ENCODE measurements around the gene SLC6A13. TPM values are rescaled to one million over a fixed set of nuclear protein-coding genes. Genes with fewer than 3 reads are reported as not detected.

The SLC6A13 gene
- total RNA-seq, 1 experiment from 2014 or later: 0.12 TPM

GRCh38 chr12:210277-211141 is 52.1 kb downstream of the SLC6A13 start:
- Histone ChIP-seq H3K9me3 (replicated peaks) (no peaks in the 10 kb centered on the region), H3K27ac (no peak overlapping the region), H3K4me1 (no peaks in the 10 kb centered on the region), H3K27me3 (peaks cover 56% of the 10 kb centered on the region), H3K4me3 (no peak overlapping the region), H3K36me3 (no peaks in the 10 kb centered on the region)
- DNase-seq: no peak

DNA sequence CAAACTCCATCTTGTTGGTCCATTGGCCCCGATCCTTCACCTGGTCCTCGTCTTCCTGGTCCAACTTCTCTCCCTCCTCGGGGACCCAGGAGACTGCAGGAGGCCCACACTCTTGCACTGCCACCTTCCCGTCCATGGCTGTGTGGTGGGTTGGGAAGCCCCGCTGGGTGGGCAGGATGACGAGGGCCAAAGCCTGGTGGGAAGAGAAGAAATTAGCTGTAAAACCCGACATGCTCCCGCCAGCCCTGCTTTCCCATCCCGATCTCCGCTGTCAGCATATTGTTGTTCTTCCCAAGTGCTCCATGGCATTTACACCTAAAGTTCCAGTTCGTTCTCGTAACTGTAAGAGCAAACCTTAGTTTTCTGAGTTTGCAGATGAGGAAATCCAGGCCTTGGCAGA is 52.8 kb downstream of the SLC6A13 start:
- DNase-seq: no peak
- H3K36me3 ChIP-seq: no peaks in the 10 kb centered on the region
- no peak overlapping the region for H3K4me3 ChIP-seq
- no peaks in the 10 kb centered on the region for H3K4me1 ChIP-seq
- H3K27me3 ChIP-seq: peaks cover 49% of the 10 kb centered on the region
- H3K27ac ChIP-seq: no peak overlapping the region
- H3K9me3 ChIP-seq (replicated peaks): no peaks in the 10 kb centered on the region

DNA sequence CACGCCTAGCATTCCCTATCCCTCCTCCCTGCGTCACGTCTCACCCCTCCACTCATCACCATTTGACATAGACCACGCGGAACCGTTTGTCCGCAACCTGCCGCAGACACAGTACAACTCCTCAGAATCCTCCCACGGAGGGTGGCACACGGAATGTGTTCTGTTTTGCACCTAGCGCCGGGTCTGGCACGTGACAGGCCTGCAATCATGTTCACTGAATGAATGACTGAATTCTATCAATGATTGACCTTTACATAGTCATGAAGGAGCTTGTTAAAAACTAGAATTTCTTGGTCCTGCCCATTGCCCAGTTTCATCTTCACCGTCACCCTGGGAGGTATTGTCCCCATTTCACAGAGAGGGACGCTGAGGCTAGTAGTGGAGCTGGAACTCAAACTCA is 53.4 kb downstream of the SLC6A13 start:
- peaks cover 44% of the 10 kb centered on the region for H3K27me3 ChIP-seq
- DNase-seq: no peak

DNA sequence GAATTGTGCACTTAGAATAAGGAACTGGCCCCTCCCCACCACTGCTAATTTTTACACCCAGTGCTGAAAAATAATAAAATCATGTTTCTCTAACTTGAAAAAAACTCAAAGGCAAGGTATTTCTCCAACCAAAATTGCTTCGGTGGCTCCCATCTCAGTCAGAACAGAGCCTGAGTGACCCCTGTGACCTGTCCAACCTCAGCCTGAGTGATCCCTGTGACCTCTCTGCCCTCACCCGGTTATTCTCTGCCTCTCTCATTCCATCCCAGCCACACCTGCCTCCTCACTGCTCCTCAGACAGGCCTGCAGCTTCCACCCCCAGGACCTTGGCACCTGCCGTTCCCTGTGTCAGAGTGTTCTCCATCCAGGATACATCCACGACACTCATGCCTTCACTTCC is 53.8 kb downstream of the SLC6A13 start:
- no peak overlapping the region for H3K27ac ChIP-seq
- H3K9me3 ChIP-seq (replicated peaks): no peaks in the 10 kb centered on the region
- H3K4me1 ChIP-seq: no peaks in the 10 kb centered on the region
- DNase-seq: no peak
- peaks cover 41% of the 10 kb centered on the region for H3K27me3 ChIP-seq
- H3K4me3 ChIP-seq: no peak overlapping the region
- no peaks in the 10 kb centered on the region for H3K36me3 ChIP-seq

More for the DNA sequence above, 53.4 kb downstream of the SLC6A13 start:
- Histone ChIP-seq H3K27ac (no peak overlapping the region), H3K9me3 (replicated peaks) (no peaks in the 10 kb centered on the region), H3K36me3 (no peaks in the 10 kb centered on the region), H3K4me1 (no peaks in the 10 kb centered on the region), H3K4me3 (no peak overlapping the region)

DNA sequence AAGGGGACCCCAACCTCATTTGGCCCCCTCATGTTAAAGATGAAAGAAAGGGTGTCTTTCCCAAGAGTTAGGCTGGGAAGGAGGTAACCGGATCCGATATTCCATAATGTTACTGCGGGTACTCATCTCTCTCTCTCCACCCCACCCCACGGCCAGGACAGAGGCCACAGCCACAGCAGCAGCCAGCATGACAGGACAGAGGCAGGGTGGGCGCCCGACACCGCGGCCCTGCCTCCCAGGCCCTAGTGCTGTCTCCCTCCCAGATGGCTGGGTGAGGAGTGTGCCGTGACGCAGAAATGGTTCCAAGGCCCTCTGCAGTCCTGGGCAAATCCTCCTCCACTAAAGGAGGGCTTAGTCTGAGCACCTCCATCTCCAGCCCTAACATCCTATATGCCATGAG is 54.8 kb downstream of the SLC6A13 start:
- Histone ChIP-seq H3K27ac (no peak overlapping the region), H3K4me3 (no peak overlapping the region), H3K27me3 (peaks cover 31% of the 10 kb centered on the region), H3K4me1 (no peaks in the 10 kb centered on the region), H3K36me3 (no peaks in the 10 kb centered on the region), H3K9me3 (replicated peaks) (no peaks in the 10 kb centered on the region)
- DNase-seq: no peak

DNA sequence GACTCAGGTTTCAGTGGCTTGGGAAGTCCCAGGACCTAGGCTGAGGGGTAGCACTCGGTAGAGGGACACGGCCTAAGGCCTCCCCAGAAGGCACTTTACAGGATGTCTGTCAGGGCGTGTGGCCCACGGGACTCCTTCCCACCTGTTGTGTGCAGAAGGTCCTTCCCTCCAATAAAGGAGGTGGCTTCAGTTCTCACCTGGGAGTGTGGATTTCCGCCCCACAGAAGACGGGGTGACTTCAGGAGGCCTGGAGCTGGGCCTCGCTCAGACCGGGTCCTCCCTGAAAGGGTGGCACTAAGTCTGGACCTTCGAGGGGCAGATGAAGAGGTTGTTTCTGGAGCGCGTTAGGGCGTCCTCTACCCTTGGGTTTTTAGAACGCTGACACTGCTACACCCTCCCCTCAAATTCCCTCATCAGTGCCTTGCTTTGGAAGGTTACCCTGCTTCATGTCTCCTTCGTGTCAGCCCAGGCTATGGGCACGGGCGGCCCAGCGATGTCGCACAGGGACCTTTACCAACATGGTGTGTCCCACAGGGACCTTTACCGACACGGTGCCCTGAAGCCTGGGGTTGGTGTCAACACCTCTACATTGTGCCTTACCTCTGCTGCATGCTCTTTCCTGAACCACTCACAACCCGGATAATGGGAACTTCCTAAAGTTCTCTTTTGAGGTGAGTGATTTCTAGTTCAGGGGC is 55.7 kb downstream of the SLC6A13 start:
- DNase-seq: no peak
- Histone ChIP-seq H3K4me3 (no peak overlapping the region), H3K4me1 (no peaks in the 10 kb centered on the region), H3K36me3 (no peaks in the 10 kb centered on the region), H3K9me3 (replicated peaks) (no peaks in the 10 kb centered on the region), H3K27me3 (peaks cover 23% of the 10 kb centered on the region), H3K27ac (no peak overlapping the region)

DNA sequence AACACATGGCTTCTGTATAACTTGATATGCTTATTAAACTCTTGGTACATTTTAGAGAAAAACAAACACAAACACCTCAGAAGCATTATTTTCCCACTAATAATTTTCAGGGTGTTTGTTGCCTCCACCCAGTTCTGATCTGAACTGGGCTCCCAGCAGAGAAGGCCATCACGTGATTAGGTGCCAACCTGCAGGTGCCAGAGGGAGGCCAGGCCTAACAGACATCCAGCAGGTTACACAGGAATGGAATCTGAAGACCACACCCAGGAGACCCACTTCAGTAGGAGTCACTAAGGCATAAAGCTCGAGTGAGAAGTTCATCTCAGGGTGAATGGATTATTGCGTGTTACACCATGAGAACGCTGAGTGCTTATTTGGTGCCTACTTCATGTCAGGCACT is 57.6 kb downstream of the SLC6A13 start:
- Histone ChIP-seq H3K9me3 (replicated peaks) (no peaks in the 10 kb centered on the region), H3K27ac (no peak overlapping the region), H3K4me1 (no peaks in the 10 kb centered on the region), H3K4me3 (no peak overlapping the region), H3K36me3 (no peaks in the 10 kb centered on the region), H3K27me3 (peaks cover 17% of the 10 kb centered on the region)
- DNase-seq: no peak

- H3K27me3 ChIP-seq: peaks cover 14% of the 10 kb centered on the region
- H3K4me3 ChIP-seq: no peak overlapping the region
- H3K27ac ChIP-seq: no peak overlapping the region
Observed at GRCh38 chr12:204261-204678, 58.4 kb downstream of the SLC6A13 start.

DNA sequence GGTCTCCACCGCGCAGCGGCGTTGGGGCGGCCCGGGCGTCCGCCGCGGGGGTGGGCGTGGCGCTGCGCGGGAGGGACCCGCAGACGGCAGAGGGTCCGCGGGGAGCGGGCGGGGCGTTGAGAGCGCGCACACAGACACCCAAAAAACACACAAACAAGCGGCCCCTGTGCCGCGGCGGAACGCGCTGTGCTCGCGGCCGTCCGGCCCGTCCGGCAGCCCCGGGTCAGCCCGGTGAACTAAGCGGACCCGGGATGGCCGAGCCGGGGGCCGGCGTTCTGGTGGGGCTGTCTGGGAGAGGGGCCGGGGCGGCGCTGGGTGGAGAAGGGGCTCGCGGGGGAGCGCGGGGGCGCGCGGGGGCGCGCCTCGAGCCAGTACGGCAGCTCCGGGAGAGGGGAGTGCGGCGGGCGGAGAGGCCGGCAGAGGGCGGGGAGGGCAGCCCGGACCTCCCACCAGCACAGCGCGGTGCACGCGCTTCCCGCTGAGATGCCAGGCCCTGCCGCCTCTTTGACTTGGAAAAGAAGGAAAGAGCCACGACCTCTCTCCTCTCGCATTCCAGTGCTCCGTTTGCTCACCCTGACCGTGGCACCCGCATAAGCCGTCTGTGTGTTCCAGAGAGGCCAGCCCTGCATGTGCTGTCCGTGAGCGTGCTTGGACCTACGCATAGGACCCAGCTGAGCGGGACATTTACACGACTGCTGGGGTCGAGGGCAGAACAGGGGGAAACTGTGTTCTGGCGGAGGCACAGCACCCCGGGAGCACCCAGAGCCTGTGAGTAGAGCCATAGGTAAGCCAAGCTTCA is 59.0 kb downstream of the SLC6A13 start:
- H3K9me3 ChIP-seq (replicated peaks): no peaks in the 10 kb centered on the region
- no peak for DNase-seq
- no peak overlapping the region for H3K4me3 ChIP-seq
- H3K27me3 ChIP-seq: peaks cover 8% of the 10 kb centered on the region
- no peaks in the 10 kb centered on the region for H3K4me1 ChIP-seq
- no peaks in the 10 kb centered on the region for H3K36me3 ChIP-seq
- H3K27ac ChIP-seq: no peak overlapping the region

More at GRCh38 chr12:204261-204678, 58.4 kb downstream of the SLC6A13 start:
- Histone ChIP-seq H3K4me1 (no peaks in the 10 kb centered on the region), H3K36me3 (no peaks in the 10 kb centered on the region), H3K9me3 (replicated peaks) (no peaks in the 10 kb centered on the region)
- no peak for DNase-seq

GRCh38 chr12:203074-203461 is 59.6 kb downstream of the SLC6A13 start:
- H3K36me3 ChIP-seq: no peaks in the 10 kb centered on the region
- no peaks in the 10 kb centered on the region for H3K4me1 ChIP-seq
- no peak overlapping the region for H3K4me3 ChIP-seq
- no peak overlapping the region for H3K27ac ChIP-seq
- no peak for DNase-seq
- H3K9me3 ChIP-seq (replicated peaks): no peaks in the 10 kb centered on the region
- H3K27me3 ChIP-seq: peaks cover 6% of the 10 kb centered on the region

GRCh38 chr12:202081-202731 is 60.4 kb downstream of the SLC6A13 start:
- Histone ChIP-seq H3K36me3 (no peaks in the 10 kb centered on the region), H3K9me3 (replicated peaks) (no peaks in the 10 kb centered on the region), H3K4me3 (no peak overlapping the region), H3K27me3 (no peaks in the 10 kb centered on the region), H3K4me1 (no peaks in the 10 kb centered on the region), H3K27ac (no peak overlapping the region)
- no peak for DNase-seq

DNA sequence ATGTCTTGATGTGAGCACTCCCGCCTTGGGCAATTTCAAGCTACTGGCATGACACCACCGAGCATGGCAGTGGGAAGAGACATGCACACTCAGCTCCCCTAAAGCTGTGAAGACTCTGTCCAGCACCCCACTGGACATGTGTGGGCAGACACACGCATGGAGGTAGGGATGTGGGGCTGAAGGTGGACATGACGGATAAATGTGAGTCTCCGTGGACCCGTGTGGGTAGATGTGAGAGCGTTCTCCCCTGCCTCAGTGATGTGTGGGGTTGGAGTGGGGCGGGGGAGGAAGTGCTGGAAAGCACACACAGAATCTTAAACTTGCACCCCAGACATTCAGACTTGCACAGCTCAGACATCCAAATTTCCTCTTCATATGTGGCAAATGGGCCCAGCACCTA is 61.3 kb downstream of the SLC6A13 start:
- H3K9me3 ChIP-seq (replicated peaks): no peaks in the 10 kb centered on the region
- no peak overlapping the region for H3K4me3 ChIP-seq
- no peaks in the 10 kb centered on the region for H3K4me1 ChIP-seq
- H3K36me3 ChIP-seq: no peaks in the 10 kb centered on the region
- DNase-seq: no peak
- no peaks in the 10 kb centered on the region for H3K27me3 ChIP-seq
- no peak overlapping the region for H3K27ac ChIP-seq

DNA sequence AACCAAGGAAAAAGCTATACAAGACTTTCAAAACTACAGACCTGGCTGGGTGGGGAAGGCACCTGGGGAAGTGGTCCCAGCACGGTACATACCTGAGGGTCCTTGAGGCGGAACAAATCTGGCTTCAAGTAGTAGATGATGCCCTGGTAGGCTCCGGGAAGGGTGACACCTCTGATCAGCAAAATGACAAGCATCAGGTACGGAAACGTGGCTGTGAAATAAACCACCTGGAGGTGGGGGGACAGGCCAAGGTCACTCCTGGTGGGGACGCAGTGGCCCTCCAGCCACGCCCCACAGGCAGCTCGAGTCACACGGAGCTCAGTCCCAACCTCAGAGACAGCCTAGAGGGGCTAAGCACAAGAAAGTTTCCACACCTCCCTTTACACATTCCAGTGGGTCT is 63.9 kb downstream of the SLC6A13 start:
- Histone ChIP-seq H3K36me3 (no peaks in the 10 kb centered on the region), H3K4me3 (no peak overlapping the region), H3K27me3 (no peaks in the 10 kb centered on the region), H3K4me1 (no peaks in the 10 kb centered on the region), H3K9me3 (replicated peaks) (no peaks in the 10 kb centered on the region), H3K27ac (no peak overlapping the region)
- no peak for DNase-seq

DNA sequence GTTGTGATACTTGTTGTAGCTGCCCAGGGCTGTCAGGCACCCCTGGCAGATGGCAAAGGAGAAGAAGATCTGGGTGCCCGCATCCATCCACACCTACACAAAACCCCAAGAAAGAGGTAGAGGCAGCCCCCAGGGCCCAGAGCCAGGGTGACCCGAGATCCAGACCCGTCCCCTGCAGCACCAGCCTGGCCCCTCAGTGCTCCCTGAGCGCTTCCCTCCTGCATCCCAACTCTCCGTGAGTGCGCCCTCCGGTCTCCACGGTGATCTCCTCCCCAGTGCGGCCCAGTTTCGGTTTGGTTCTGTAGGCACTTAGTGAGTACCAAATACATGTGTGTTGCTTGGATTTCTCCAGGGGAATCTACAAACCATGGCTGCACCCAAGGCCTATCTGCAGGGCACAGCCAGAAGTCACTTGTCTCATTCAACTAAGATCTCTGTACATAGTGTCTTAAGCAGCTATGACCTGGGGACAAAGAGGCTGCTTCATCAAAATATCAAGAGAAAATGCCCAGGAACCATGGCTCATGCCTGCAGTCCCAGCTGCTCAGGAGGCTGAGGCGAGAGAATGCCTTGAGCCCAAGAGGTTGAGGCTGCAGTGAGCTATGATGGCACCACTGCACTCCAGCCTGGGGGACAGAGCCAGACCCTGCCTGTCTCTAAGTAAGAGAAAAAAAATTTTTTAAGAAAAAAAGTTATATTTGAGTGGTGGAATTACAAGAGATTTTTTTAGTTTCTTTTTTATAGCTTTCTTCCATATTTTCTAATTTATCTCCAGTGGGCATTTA is 64.5 kb downstream of the SLC6A13 start:
- DNase-seq: no peak
- Histone ChIP-seq H3K4me1 (no peaks in the 10 kb centered on the region), H3K9me3 (replicated peaks) (no peaks in the 10 kb centered on the region), H3K36me3 (no peaks in the 10 kb centered on the region), H3K27me3 (no peaks in the 10 kb centered on the region), H3K27ac (no peak overlapping the region), H3K4me3 (no peak overlapping the region)
